ENCODE results near the gene NALF2.

Gene NALF2

GRCh38 chrX:69503782-69504625 is at the start of gene NALF2:
NALF2 (plus strand) TSS chrX:69504326; CDS start chrX:69505283, 957 bp downstream.
- DNase-seq (ENCODE audit: low spot score), result no peak

DNA sequence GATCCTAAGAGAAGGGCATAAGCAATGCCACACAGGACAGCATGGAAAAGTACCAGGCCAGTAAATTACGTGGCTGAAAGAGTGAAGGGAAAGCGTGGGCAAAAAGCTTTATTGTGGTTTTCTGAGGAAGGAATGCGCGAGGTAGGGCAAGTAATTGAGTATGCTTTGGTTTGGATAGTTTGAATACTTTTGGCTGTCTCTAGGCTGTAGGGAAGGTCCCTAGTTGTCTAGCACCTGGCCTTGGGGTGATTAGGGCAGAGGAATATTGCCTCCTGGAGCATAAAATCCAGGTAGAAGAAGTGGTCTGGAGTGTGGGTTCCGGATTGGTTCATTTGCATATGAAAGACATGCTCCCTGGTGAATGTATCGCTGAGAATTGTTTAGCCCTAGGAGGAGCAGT is 46.4 kb upstream of the NALF2 start:
- DNase-seq (ENCODE audit: low spot score), result no peak

DNA sequence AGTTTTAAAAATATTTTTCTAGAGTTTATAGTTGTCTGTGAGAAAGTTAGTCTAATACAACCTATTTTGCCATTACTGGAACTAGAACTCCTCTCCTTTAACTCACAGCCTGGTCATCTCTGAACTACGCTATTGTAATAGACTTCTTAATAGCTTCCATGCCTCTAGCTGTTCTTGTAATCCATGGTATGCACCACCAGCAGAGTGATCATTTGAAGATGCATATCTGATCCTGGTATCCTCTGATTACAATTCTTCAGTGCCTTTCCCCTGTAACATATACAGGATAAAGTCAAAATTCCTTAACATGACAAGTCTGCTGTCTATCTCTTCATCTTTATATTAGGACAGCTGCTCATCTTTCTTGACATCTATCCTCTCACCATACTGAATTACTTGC is 37.6 kb upstream of the NALF2 start:
- no peak for DNase-seq (ENCODE audit: low spot score)

- DNase-seq (ENCODE audit: low spot score), result no peak
Measured at GRCh38 chrX:69469975-69470374, 34.2 kb upstream of the NALF2 start.

DNA sequence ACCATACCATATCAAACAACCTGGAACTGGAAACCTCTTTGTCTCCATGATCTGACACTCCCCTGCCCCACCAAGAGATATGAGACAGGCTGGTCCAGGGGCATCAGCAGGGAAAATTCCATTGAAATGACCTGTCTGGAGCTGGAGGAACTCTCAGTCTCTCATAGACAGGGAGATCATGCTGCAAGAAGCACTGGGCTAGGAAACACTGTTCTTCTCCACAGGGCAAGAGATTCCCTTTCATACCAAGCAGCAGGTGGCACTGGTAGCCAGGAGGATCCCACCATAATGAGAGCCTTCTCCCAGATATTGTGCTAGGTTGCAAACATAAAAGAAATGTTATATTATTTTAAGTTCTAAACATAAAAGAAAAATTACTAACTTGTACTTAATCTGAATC is 14.5 kb upstream of the NALF2 start:
- DNase-seq (ENCODE audit: low spot score), result no peak

GRCh38 chrX:69493193-69493592 is 10.9 kb upstream of the NALF2 start:
- DNase-seq (ENCODE audit: low spot score), result peak; percentile 58

DNA sequence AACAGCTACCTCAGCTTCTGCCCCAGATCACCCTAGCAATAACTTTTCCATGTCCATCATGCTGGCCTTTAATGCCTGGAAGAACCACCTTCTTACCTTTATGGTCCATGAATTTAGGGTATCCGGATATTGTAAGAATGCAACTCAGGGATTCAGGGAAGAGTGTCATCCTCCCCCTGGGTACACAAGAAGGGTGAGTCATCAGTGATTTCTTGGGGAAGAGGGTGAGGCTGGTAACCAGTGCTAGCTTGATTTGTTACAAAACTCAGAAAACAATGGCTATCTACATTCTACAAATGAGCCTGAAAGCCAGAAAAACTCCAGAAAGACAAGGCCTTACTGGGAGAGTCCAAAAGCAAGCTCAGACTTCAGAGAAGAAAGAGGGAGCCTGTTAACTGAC is 10.4 kb upstream of the NALF2 start:
- no peak for DNase-seq (ENCODE audit: low spot score)

GRCh38 chrX:69496183-69496582 is 7.9 kb upstream of the NALF2 start:
- DNase-seq (ENCODE audit: low spot score), result no peak

DNA sequence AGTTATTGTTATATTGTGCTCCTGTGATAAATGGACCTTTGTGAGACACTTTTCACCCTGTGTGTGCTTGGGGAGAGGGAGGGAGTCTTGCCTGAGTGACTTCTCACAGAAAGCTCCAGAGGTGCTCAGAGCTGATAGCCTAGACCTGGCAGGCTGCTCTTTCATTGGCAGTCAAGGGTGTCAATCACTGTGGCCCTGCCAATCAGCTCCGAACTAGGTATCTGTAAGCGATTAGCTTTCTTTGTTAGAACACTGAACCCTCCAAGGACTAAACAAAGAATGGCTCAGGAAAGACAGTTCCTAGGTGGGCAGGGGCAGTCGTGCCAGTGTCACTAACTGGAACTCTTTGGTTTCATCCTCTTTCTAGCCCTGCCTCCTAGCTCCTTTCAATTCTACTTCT is 2.7 kb upstream of the NALF2 start:
- no peak for DNase-seq (ENCODE audit: low spot score)

DNA sequence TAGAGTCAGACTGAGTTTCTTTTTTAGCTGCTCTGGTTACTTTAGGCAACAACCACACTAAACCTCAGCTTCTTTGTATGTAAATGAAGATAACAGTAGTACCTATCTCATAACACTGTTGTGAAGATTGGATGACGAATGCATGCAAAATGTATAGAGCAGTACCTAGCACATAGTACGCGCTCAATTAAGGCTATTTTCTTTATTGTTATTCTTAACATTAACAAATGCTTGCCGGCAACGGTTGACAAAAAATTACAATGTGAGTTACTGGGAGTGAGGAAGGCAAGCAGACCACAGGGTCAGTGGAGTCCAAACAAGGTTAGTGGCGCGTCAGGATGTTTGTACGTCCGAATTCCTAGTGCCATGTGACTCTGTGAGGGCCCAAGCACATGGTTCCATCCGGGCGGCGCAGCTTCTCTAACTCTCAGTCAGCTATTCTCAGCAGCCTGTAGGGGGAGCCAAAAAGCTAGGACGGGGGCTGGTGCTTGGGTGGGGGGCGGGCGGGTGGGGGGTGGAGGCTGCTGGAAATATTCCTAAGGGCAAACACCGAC is 821 bp upstream of the NALF2 start:
- no peak for DNase-seq (ENCODE audit: low spot score)

DNA sequence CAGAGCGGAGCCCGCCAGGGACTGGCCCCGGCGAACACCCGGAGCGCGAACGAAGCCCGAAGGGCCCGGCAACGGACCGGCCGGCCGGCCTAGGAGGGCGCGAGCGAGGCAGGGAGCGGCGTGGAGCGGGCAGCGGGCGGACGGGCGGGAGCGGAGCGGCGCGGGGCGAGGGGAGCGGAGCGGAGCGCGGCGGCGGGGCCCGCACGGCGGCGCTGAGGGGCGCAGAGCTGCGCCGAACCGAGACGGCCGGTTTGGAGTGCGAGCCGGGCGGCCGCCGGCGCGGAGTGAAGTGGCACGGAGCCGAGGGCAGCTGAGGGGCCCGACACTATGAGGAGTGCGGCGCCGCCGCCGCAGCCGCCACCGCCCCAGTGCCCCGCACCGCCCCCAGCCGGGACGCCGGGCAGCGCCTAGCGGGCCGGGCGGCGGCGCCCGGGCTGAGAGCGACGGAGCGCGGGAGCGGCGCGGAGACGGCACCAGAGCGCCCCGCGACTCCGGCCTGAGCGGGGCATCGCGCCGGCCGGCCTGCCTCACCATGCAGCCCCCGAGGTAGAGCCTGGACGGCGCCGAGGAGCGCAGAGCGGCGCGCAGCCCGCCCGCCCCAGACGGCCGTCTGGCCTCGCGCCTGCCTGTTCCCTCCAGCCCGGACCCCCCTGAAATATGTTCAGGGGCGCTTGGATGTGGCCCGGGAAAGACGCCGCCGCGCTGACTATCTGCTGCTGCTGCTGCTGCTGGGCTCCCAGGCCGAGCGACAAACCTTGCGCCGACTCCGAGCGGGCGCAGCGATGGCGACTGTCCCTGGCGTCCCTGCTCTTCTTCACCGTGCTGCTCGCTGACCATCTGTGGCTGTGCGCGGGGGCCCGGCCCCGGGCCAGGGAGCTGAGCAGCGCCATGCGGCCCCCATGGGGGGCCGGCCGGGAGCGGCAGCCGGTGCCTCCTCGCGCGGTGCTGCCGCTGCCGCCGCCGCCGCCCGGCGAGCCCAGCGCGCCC is 793 bp downstream of the NALF2 start:
- no peak for DNase-seq (ENCODE audit: low spot score)

DNA sequence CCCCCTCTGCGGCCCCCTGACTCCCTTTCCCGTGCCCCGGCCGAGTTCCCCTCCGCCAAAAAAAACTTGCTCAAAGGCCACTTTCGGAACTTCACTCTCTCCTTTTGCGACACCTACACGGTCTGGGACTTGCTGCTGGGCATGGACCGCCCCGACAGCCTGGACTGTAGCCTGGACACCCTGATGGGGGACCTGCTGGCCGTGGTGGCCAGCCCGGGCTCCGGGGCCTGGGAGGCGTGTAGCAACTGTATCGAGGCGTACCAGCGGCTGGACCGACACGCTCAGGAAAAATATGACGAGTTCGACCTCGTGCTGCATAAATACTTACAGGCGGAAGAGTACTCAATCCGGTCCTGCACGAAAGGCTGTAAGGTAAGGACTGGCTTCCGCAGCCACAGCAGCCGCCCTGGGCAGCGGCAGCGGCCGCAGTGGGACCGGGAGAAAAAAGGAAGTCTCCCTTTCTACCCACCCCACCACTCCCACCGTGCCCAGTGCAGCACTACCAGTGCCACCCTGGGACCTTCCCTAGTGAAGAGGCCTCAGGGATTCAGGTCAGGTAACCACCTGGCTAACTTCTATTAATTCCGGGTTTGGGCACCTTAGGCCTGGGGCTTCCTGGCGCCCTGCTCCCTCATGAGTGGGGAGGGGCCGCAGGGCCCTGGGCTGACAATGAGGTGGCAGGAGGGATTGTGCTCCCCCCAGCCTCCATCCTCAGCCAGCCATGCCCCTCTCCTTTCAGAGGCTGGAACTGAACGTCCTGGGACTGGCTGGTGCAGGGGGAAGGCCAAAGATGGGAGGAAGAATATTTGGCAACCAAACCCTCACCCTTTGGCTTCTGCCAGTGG is 1.9 kb downstream of the NALF2 start:
- no peak for DNase-seq (ENCODE audit: low spot score)

DNA sequence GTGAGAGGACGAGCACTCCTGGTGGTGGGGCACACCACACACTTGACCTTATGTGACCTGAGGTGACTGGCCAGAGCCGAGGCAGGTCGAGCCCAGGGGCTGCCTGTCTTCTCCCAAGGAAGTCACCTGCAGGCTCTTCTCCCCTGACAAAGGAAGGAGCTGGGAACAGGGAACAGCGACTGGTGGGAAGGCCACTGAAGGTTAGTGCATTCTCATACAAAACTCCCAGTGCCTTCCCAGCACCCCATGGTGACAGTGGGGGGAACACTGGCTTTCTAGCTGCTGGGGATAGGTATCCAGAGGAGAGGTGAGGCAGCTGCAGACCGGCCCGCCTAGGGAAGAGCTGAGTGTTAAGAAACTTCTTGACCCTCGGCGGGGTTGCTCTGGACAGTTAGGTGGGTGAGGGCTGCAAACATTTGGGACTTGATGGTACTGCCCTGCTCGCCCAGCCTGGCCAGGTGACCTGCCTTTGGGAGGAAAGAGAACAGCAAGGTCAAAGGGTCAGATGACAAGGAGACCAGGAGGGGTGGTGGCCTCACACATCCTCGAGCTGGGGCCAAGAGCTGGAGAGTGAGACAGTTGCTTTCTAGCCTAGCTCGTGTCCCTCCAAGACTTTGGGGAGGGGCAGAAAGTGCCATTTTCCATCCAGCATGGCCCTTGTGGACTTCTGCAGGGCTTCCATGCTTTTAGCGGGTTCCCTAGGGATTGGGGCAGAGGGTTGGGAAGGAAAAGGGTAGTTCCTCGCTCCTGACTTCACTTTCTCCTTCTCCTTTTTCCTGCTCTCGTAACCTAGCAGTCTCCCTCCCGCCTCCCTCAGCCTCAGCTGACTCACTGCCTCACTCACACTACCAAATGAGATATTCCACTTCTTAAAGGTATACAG is 2.7 kb downstream of the NALF2 start:
- no peak for DNase-seq (ENCODE audit: low spot score)

GRCh38 chrX:69507500-69507789 is 3.3 kb downstream of the NALF2 start:
- DNase-seq (ENCODE audit: low spot score), result no peak

DNA sequence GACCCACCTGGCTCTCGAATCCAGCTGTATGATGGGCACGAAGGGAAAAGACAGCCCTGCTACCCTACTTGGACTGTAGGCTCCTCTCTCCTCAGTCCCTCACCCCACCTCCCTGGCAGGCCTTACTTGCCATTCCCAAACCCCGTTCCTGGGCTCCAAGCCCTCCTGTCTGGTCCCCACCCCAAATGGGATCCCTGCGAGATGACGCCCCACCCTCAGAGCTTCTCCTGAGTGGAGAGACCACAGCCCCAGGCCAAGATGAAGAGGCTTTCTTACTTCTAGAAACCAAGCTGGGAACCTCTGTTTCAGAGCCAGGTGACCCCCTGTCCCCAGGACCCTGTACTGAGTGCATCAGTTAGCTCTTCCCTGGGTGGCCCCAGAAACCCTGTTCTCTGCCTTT is 4.5 kb downstream of the NALF2 start:
- no peak for DNase-seq (ENCODE audit: low spot score)

DNA sequence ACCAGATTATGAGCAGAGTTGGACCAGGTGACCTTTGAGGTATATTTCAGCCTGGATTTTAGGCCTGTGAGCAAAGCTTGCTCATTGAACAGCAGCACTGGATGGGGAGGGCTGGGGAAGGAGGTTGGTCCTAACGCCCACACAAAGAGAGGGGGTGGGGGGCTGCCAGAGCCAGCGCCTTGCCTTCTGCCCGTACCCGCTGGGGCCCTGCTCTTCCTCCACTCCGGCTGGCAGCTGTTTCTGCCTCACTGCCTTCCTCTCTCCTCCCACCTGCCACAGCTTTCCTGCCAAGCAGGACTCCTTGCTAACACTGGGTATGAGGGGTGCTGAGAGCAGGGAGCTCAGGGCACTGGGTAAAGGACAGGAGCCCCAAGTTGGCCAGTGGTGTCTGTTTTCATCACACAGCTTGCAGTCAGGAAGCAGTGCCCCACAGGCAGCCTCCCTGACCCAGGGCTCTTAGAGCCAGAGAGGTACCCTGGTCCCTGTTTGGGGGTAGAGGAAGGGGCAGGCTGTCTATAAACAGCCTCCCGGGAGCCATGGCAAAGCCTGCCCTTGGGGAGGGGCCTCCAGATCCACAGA is 6.1 kb downstream of the NALF2 start:
- DNase-seq (ENCODE audit: low spot score), result no peak

GRCh38 chrX:69510914-69511513 is 6.9 kb downstream of the NALF2 start:
- DNase-seq (ENCODE audit: low spot score), result no peak

DNA sequence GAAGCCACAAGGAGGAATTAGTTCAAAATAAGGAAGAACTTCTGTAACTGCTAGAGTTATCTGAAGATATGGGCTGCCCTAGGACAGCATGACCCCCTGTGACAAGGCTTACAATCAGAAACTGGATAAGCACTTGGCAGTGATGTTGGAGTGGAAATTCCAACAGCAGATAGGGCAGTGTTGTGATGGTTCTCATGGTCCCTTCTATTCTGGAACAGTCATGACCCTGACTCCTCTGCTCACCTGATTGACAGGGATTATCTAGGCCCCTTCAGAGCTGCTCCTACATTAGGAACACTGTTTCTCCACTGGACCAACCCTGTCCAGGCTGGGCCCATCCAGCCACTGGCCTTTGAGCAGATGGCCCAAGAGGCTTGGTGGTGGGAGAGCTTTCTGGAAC is 17.9 kb downstream of the NALF2 start:
- DNase-seq (ENCODE audit: low spot score), result no peak

DNA sequence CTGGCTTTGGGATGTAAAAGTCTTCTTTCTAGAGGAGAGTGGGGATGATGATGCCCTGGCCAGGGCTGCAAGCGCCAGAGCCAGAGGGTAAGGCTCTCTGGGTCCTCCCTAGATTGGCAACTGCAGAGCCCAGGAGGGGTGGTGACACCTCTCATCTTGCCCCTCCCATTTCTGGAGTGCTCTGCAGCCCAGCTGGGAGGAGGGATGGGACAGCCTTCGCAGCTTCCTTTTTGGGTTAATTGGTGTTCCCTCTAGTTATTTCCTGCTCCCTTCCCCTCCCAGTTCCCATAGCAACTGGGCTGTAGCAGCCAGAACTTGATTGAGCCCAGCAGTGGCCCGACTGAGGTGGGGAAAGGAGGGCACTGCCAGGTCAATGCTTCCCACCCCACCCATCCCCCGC is 19.2 kb downstream of the NALF2 start:
- DNase-seq (ENCODE audit: low spot score), result no peak

DNA sequence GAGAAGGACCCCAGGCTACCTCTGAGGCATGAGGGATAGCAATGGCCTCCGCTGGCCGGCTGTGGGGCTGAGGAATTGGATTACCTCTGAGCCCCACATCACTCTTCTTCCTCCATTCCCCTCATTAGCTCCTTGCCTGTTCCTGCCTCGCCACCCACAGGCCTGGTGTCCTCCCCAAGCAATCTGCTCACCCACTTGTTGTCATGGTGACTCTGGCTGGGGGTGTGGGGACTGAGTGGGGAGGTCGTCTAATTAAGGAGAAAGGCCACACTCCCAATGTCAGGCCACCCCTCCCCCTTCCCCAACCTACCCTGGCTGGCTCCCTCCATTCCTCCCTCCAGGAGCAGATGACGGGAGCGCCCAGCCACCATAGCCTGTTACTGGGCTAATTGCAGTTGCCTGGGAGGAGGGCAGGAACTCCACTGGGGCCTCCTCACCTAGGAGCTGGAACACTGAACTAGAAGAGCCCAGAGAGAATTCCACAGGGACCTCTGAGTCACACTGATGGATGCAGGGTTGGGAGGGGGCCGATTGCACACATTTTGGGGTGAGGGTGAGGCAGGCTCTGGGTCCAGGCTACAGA is 20.7 kb downstream of the NALF2 start:
- no peak for DNase-seq (ENCODE audit: low spot score)
